Esophagus muscularis mucosa (tissue), 4 donors: ENCODE data around the gene ZNF816. TPM values are rescaled to one million over a fixed set of nuclear protein-coding genes. Genes with fewer than 3 reads are reported as not detected.
"Not testable (repeated sequence)": the region's sequence is repeated elsewhere in the genome, so short reads cannot be mapped to it uniquely, and the experiment has no call there.

Experiments used
- DNase-seq: peaks from one replicate; pipeline ENCODE4 v3.0.0-alpha.2; 2017; ENCODE audit errors: extremely low spot score
- H3K27ac ChIP-seq, 4 donors: fragments of 200-600 bp; sonication (generic); replicated peaks in 1 of 4; 1 replicate in 3 of 4; 2 replicates in 1 of 4; pipeline ENCODE4 v1.5.1; 2016 to 2019; ENCODE audit warnings: mild to moderate bottlenecking in 1 of 4
- H3K27me3 ChIP-seq, 4 donors: fragments of 200-600 bp; sonication (generic); one replicate each; pipeline versions ENCODE4 v1.5.1 to v1.6.0; 2016 to 2019
- H3K36me3 ChIP-seq, 4 donors: fragments of 200-600 bp; sonication (generic); one replicate each; pipeline ENCODE4 v1.5.1; 2016 to 2019
- H3K4me1 ChIP-seq, 4 donors: fragments of 200-600 bp; sonication (generic); one replicate each; pipeline ENCODE4 v1.5.1; 2016 to 2019
- H3K4me3 ChIP-seq, 4 donors: fragments of 200-600 bp; sonication (generic); 1 replicate in 2 of 4; 2 replicates in 2 of 4; pipeline ENCODE4 v1.5.1; 2016 to 2019; ENCODE audit warnings: mild to moderate bottlenecking in 4 of 4, moderate library complexity in 1 of 4
- H3K9me3 ChIP-seq, 4 donors: fragments of 200-600 bp; sonication (generic); 1 replicate in 3 of 4; 2 replicates in 1 of 4; pipeline ENCODE4 v1.5.1; 2016 to 2019
- EP300 ChIP-seq: sonication (generic); formaldehyde crosslinking; IDR thresholded peaks from one replicate; pipeline ENCODE4 v1.6.1; 2017; ENCODE audit warnings: antibody characterized with exemption
- POLR2A ChIP-seq: fragments of 450-650 bp; IDR thresholded peaks from one replicate; pipeline ENCODE4 v1.6.1; 2017; ENCODE audit warnings: antibody characterized with exemption, moderate library complexity, mild to moderate bottlenecking, low read depth
- POLR2AphosphoS5 ChIP-seq, 2 donors: sonication (generic); formaldehyde crosslinking; IDR thresholded peaks; one replicate each; pipeline ENCODE4 v1.6.1; 2017; ENCODE audit warnings: antibody characterized with exemption in 2 of 2
- WGBS: methylation state at CpG from one replicate; pipeline ENCODE4 v1.1.5; 2018; 5-methylcytosine and 5-hydroxymethylcytosine counted together
- intact Hi-C: fragments of 100-400 bp; cut with DNase I; formaldehyde crosslinking; loops from one replicate; pipeline ENCODE4 v1.15.1; 2023
- total RNA-seq, 4 donors: library from RNA; depleted of rRNA; stranded (reverse); fragments of >200 nt; gene quantifications; one replicate each; pipeline versions ENCODE4 v1.1.0 to v1.2.1, GENCODE V29; 2016
- TF ChIP-seq, protein P1 (sequence below), 3 experiments: fragments of 200-600 bp in 2 of 3; fragments of 450-650 bp in 1 of 3; sonication (generic) in 2 of 3; IDR thresholded peaks; one replicate each; pipeline ENCODE4 v1.5.1; 2017 to 2019; ENCODE audit warnings: antibody characterized with exemption in 3 of 3, mild to moderate bottlenecking in 2 of 3, moderate library complexity in 1 of 3

The ZNF816 gene
- total RNA-seq, 4 donors from 2014 or later = 4.0 to 12.9 (median 6.0) TPM

- no peaks in the 10 kb centered on the region for H3K27me3 ChIP-seq
- TF ChIP-seq POLR2A = no peak
- no peak for TF ChIP-seq POLR2AphosphoS5 (IDR thresholded peaks at IDR 0.05)
- no peak for TF ChIP-seq EP300
- TF ChIP-seq, protein P1, sequence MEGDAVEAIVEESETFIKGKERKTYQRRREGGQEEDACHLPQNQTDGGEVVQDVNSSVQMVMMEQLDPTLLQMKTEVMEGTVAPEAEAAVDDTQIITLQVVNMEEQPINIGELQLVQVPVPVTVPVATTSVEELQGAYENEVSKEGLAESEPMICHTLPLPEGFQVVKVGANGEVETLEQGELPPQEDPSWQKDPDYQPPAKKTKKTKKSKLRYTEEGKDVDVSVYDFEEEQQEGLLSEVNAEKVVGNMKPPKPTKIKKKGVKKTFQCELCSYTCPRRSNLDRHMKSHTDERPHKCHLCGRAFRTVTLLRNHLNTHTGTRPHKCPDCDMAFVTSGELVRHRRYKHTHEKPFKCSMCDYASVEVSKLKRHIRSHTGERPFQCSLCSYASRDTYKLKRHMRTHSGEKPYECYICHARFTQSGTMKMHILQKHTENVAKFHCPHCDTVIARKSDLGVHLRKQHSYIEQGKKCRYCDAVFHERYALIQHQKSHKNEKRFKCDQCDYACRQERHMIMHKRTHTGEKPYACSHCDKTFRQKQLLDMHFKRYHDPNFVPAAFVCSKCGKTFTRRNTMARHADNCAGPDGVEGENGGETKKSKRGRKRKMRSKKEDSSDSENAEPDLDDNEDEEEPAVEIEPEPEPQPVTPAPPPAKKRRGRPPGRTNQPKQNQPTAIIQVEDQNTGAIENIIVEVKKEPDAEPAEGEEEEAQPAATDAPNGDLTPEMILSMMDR (IDR thresholded peaks at IDR 0.05) = no peak
- 85% methylated on average over 5 of the region's 5 CpGs for WGBS
- no peak overlapping the region for H3K27ac ChIP-seq
- H3K4me1 ChIP-seq = peaks cover 11 to 22% (median 19%) of the 10 kb centered on the region in 4 donors
- no peak for DNase-seq
- no peaks in the 10 kb centered on the region for H3K9me3 ChIP-seq
- intact Hi-C loops = no loop called here
- no peak overlapping the region for H3K4me3 ChIP-seq
- peaks cover 7 to 57% (median 33%) of the 10 kb centered on the region in 4 donors for H3K36me3 ChIP-seq
Observed at GRCh38 chr19:52988506-52988905, 25.8 kb upstream of the ZNF816 start.

- Histone ChIP-seq H3K36me3 (peaks cover 7 to 57% (median 33%) of the 10 kb centered on the region in 4 donors), H3K4me1 (peaks cover 4 to 11% (median 11%) of the 10 kb centered on the region in 4 donors), H3K27me3 (no peaks in the 10 kb centered on the region), H3K9me3 (no peaks in the 10 kb centered on the region), H3K4me3 (no peak overlapping the region), H3K27ac (no peak overlapping the region)
- no peak for TF ChIP-seq POLR2A
- TF ChIP-seq, protein P1 (IDR thresholded peaks at IDR 0.05) = no peak
- TF ChIP-seq EP300 = no peak
- TF ChIP-seq POLR2AphosphoS5 (IDR thresholded peaks at IDR 0.05) = no peak
- no peak for DNase-seq
- WGBS = 81% methylated on average over 4 of the region's 4 CpGs
- intact Hi-C loops = no loop called here
Observed at GRCh38 chr19:52987221-52987620, 24.5 kb upstream of the ZNF816 start.

DNA sequence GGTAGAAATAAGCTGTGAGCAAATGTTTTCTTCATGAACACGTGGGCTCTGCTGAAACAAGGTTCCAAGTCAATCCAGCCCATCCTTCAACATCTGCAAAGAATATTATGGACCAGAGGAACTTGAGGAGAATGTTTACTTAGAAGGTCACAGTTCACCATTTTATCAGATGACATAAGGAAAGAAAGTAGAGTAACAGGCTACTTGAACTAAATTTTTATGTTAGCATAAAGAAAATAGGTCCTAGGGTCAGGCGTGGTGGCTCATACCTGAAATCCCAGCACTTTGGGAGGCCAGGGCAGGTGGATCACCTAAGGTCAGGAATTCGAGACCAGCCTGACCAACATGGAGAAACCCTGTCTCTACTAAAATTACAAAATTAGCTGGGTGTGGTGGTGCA, 20.5 kb upstream of the ZNF816 start:
- peaks cover 11 to 58% (median 33%) of the 10 kb centered on the region in 4 donors for H3K36me3 ChIP-seq
- H3K27ac ChIP-seq, H3K4me1 ChIP-seq, DNase-seq, H3K27me3 ChIP-seq, H3K4me3 ChIP-seq, intact Hi-C loops, H3K9me3 ChIP-seq: not testable (repeated sequence)
- 76% methylated on average over 3 of the region's 3 CpGs for WGBS

DNA sequence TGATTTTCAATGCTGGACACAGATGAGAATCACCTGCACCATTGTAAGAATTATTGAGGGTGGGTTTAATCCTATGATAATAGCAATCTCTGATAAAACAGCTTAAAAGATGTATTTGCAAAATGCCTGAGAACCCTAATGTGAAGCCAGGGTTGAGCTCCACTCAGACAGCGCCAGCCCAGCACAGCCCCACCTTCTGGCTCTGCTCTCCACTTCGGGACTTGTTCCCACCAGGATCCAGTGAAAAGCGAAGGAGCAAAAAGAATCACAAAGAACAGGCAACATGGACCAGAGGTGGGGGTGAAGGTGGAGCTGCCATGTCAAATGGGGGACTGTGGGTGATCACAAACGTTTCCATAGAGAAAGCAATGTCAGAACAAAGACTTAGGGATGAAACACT, 18.6 kb upstream of the ZNF816 start:
- TF ChIP-seq EP300 (no peak), POLR2AphosphoS5 (IDR thresholded peaks at IDR 0.05) (no peak), POLR2A (no peak)
- TF ChIP-seq, protein P1 (IDR thresholded peaks at IDR 0.05) = no peak
- intact Hi-C loops = no loop called here
- WGBS = 59% methylated on average over 4 of the region's 4 CpGs

GRCh38 chr19:52967772-52968171, 5.1 kb upstream of the ZNF816 start:
- H3K4me3 ChIP-seq = no peak overlapping the region
- no peak overlapping the region for H3K27ac ChIP-seq
- H3K9me3 ChIP-seq = peaks cover 0 to 11% (median 0%) of the 10 kb centered on the region in 4 donors
- H3K4me1 ChIP-seq = peaks cover 7 to 9% (median 8%) of the 10 kb centered on the region in 4 donors
- WGBS = 95% methylated on average over 2 of the region's 2 CpGs
- TF ChIP-seq, protein P1 (IDR thresholded peaks at IDR 0.05) = no peak
- TF ChIP-seq POLR2A = no peak
- TF ChIP-seq POLR2AphosphoS5 (IDR thresholded peaks at IDR 0.05) = no peak
- TF ChIP-seq EP300 = no peak
- DNase-seq = no peak
- H3K27me3 ChIP-seq = no peaks in the 10 kb centered on the region
- peaks cover 10 to 39% (median 20%) of the 10 kb centered on the region in 4 donors for H3K36me3 ChIP-seq
- intact Hi-C loops = no loop called here

More for the DNA sequence above, 18.6 kb upstream of the ZNF816 start:
- H3K36me3 ChIP-seq = peaks cover 16 to 48% (median 29%) of the 10 kb centered on the region in 4 donors
- H3K9me3 ChIP-seq = no peaks in the 10 kb centered on the region
- H3K4me1 ChIP-seq = no peaks in the 10 kb centered on the region
- DNase-seq = no peak
- H3K27ac ChIP-seq = no peak overlapping the region
- no peaks in the 10 kb centered on the region for H3K27me3 ChIP-seq
- H3K4me3 ChIP-seq = no peak overlapping the region
